ENCODE measurements around the gene GPR39.

GPR39 gene

GRCh38 chr2:132412021-132412420 is 4.6 kb upstream of the GPR39 start:
- in situ Hi-C loops (cut with MboI; ENCODE audit: low sequenced_read_pairs), result no loop called here

GRCh38 chr2:132414081-132414480 is 2.5 kb upstream of the GPR39 start:
- in situ Hi-C loops (cut with MboI; ENCODE audit: low sequenced_read_pairs), result no loop called here

- in situ Hi-C loops (cut with MboI; ENCODE audit: low sequenced_read_pairs), result no loop called here
These were observed 1.2 kb upstream of the GPR39 start for GRCh38 chr2:132415256-132415914.

GRCh38 chr2:132415915-132416722 is 486 bp upstream of the GPR39 start:
- in situ Hi-C loops (cut with MboI; ENCODE audit: low sequenced_read_pairs), result no loop called here

GRCh38 chr2:132417430-132418035 is 928 bp downstream of the GPR39 start:
- in situ Hi-C loops (cut with MboI; ENCODE audit: low sequenced_read_pairs), result no loop called here

- in situ Hi-C loops (cut with MboI; ENCODE audit: low sequenced_read_pairs), result no loop called here
These were observed 2.6 kb downstream of the GPR39 start for GRCh38 chr2:132419235-132419634.

- in situ Hi-C loops (cut with MboI; ENCODE audit: low sequenced_read_pairs), result no loop called here
These were observed 3.3 kb downstream of the GPR39 start for GRCh38 chr2:132419941-132420340.

GRCh38 chr2:132420816-132421805 is 4.5 kb downstream of the GPR39 start:
- in situ Hi-C loops (cut with MboI; ENCODE audit: low sequenced_read_pairs), result no loop called here

- in situ Hi-C loops (cut with MboI; ENCODE audit: low sequenced_read_pairs), result no loop called here
These were observed 6.1 kb downstream of the GPR39 start for GRCh38 chr2:132422736-132423135.

- in situ Hi-C loops (cut with MboI; ENCODE audit: low sequenced_read_pairs), result no loop called here
These were observed 8.0 kb downstream of the GPR39 start for GRCh38 chr2:132424526-132425121.

GRCh38 chr2:132426033-132426432 is 9.4 kb downstream of the GPR39 start:
- in situ Hi-C loops (cut with MboI; ENCODE audit: low sequenced_read_pairs), result no loop called here

- in situ Hi-C loops (cut with MboI; ENCODE audit: low sequenced_read_pairs), result no loop called here
These were observed 10.1 kb downstream of the GPR39 start for GRCh38 chr2:132426656-132427055.

GRCh38 chr2:132429351-132429750 is 12.7 kb downstream of the GPR39 start:
- in situ Hi-C loops (cut with MboI; ENCODE audit: low sequenced_read_pairs), result no loop called here

- in situ Hi-C loops (cut with MboI; ENCODE audit: low sequenced_read_pairs), result no loop called here
These were observed 13.5 kb downstream of the GPR39 start for GRCh38 chr2:132429941-132430573.

GRCh38 chr2:132430895-132431294 is 14.3 kb downstream of the GPR39 start:
- in situ Hi-C loops (cut with MboI; ENCODE audit: low sequenced_read_pairs), result no loop called here

- in situ Hi-C loops (cut with MboI; ENCODE audit: low sequenced_read_pairs), result no loop called here
These were observed 21.5 kb downstream of the GPR39 start for GRCh38 chr2:132437852-132438669.

GRCh38 chr2:132438691-132439090 is 22.1 kb downstream of the GPR39 start:
- in situ Hi-C loops (cut with MboI; ENCODE audit: low sequenced_read_pairs), result no loop called here

GRCh38 chr2:132439703-132440398 is 23.2 kb downstream of the GPR39 start:
- in situ Hi-C loops (cut with MboI; ENCODE audit: low sequenced_read_pairs), result no loop called here

Measured in HL-60/S4 treated with retinoic acid at 250 ng/mL for 4 days and 3 days (cell line).